ENCODE data around the gene SLC7A11. TPM values are rescaled to one million over a fixed set of nuclear protein-coding genes. Genes with fewer than 3 reads are reported as not detected.

SLC7A11 gene
- total RNA-seq, 3 donors from 2014 or later (not counting 1 experiment from before 2014, with no cell fraction given): 0.07 to 1.4 TPM; not detected in 1

DNA sequence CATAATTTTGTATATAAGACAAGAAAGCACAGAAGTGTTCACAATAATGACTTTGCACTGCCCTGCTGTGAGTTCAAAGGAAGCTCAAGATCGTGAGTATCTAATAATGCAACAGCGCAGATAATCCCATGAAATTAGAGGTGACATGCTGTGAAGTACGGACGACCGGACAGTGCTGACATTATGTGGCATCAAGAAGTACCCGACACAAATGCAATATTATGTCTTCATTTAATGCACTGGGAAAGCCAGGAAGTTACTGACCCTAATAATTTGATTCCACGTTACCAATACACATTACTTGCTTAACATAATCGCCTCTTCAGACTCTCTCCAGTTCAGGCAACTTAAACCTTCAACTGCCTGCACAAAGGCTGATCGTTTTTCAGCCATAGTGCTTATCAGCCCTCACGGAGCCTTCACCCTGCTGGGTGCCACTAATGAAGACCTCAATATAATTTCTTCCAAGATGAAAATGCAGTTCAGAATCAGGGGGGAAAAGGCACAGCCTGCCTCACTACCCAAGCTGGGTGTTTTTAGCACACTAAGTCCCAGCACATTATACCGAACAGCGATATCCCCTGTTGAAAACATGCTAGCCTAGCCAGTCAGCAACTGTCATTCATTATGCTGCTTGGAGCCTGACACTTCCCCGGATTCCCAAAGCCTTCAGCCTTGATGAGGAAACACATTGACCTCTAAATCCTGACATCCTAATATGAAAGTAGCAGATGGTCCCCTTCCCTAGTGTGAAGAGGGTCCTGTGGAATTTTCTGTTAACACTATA, 56.1 kb downstream of the SLC7A11 start:
- DNase-seq (no peak), ATAC-seq (no peak)
- Mint-ChIP-seq H3K9me3 (peaks cover 0 to 3% of the 10 kb centered on the region in 2 donors), H3K36me3 (no peaks in the 10 kb centered on the region), H3K4me3 (no peak overlapping the region), H3K4me1 (no peaks in the 10 kb centered on the region), H3K27ac (no peak overlapping the region), H3K27me3 (ENCODE audit: low read depth in 2 of 2) (no peaks in the 10 kb centered on the region)
- H3K36me3 ChIP-seq (ENCODE audit: control insufficient read depth, insufficient read depth, low read length): no peaks in the 10 kb centered on the region
- H3K4me1 ChIP-seq (ENCODE audit: control insufficient read depth, insufficient read depth, low read length): no peaks in the 10 kb centered on the region
- intact Hi-C loops (cut with micrococcal nuclease): loop anchor here (2.0 kb wide), 1 partner anchor 33 kb away; no protein-coding TSS in a partner anchor
- H3K9me3 ChIP-seq (ENCODE audit: control insufficient read depth, insufficient read depth, low read length): peaks cover 4% of the 10 kb centered on the region
- TF ChIP-seq, protein P1, sequence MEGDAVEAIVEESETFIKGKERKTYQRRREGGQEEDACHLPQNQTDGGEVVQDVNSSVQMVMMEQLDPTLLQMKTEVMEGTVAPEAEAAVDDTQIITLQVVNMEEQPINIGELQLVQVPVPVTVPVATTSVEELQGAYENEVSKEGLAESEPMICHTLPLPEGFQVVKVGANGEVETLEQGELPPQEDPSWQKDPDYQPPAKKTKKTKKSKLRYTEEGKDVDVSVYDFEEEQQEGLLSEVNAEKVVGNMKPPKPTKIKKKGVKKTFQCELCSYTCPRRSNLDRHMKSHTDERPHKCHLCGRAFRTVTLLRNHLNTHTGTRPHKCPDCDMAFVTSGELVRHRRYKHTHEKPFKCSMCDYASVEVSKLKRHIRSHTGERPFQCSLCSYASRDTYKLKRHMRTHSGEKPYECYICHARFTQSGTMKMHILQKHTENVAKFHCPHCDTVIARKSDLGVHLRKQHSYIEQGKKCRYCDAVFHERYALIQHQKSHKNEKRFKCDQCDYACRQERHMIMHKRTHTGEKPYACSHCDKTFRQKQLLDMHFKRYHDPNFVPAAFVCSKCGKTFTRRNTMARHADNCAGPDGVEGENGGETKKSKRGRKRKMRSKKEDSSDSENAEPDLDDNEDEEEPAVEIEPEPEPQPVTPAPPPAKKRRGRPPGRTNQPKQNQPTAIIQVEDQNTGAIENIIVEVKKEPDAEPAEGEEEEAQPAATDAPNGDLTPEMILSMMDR (IDR thresholded peaks at IDR 0.05): no peak
- no peak overlapping the region for H3K27ac ChIP-seq (ENCODE audit: low read length)
- H3K4me3 ChIP-seq (ENCODE audit: low read length): no peak overlapping the region
- WGBS (ENCODE audit: insufficient coverage): 92% methylated on average over 13 of the region's 13 CpGs
- H3K27me3 ChIP-seq (ENCODE audit: control insufficient read depth, insufficient read depth, low read length): no peaks in the 10 kb centered on the region

DNA sequence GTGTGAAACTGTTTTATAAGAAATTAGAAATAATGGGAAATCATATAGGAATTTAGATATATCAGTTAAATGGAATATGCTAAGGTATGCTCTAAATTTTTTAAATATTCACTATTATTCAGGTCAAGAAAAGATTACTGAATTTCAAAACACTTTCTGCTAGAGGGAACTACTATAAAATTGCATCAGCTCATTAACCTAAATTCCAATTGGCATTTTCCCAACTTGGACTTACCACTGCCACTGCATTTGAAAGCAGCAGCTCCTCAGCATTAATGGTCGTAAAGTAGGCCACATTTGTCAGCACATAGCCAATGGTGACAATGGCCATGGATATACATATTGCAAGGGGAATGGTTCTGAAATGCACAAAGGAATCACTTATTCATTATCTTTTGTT, 57.3 kb downstream of the SLC7A11 start:
- intact Hi-C loops (cut with micrococcal nuclease): loop anchor here (2.0 kb wide), 1 partner anchor 32 kb away; no protein-coding TSS in a partner anchor
- H3K4me3 ChIP-seq (ENCODE audit: low read length): no peak overlapping the region
- DNase-seq: no peak
- no peaks in the 10 kb centered on the region for H3K36me3 ChIP-seq (ENCODE audit: control insufficient read depth, insufficient read depth, low read length)
- Mint-ChIP-seq H3K4me3 (no peak overlapping the region), H3K27me3 (ENCODE audit: low read depth in 2 of 2) (no peaks in the 10 kb centered on the region), H3K9me3 (peaks cover 0 to 3% of the 10 kb centered on the region in 2 donors), H3K36me3 (no peaks in the 10 kb centered on the region), H3K4me1 (no peaks in the 10 kb centered on the region), H3K27ac (no peak overlapping the region)
- TF ChIP-seq, protein P1 (IDR thresholded peaks at IDR 0.05): no peak
- H3K27me3 ChIP-seq (ENCODE audit: control insufficient read depth, insufficient read depth, low read length): no peaks in the 10 kb centered on the region
- ATAC-seq: no peak
- WGBS (ENCODE audit: insufficient coverage): no CpG with 5 or more reads among the region's 1 CpG
- H3K9me3 ChIP-seq (ENCODE audit: control insufficient read depth, insufficient read depth, low read length): peaks cover 4% of the 10 kb centered on the region
- H3K4me1 ChIP-seq (ENCODE audit: control insufficient read depth, insufficient read depth, low read length): no peaks in the 10 kb centered on the region
- H3K27ac ChIP-seq (ENCODE audit: low read length): no peak overlapping the region

DNA sequence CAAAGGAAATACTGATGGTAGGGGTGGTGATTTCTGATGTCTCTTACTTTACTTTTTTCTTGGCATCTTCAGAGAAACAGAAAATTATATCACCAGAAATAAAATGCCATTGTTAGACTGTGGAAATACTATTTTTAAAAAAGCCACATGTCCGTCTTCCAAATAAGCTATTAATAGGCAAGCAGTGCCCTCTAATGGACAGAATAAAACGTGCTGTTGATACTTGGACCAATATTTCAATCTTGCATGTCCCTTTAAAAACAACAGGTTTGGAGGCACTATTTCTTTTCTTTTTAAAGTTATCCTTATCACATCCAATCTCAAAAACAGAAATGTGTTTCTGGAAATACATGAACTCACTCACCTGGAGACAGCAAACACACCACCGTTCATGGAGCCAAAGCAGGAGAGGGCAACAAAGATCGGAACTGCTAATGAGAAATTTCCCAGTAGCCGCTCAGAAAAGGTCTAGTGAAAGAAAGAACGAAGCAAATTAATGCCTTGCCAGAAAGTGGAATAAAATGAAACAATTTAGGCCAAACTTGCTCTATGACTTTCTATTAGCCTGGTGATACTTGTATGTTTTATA, 59.2 kb downstream of the SLC7A11 start:
- Mint-ChIP-seq H3K4me3 (no peak overlapping the region), H3K27ac (no peak overlapping the region), H3K36me3 (no peaks in the 10 kb centered on the region), H3K27me3 (ENCODE audit: low read depth in 2 of 2) (no peaks in the 10 kb centered on the region), H3K4me1 (no peaks in the 10 kb centered on the region), H3K9me3 (peaks cover 2 to 5% of the 10 kb centered on the region in 2 donors)
- Histone ChIP-seq H3K36me3 (ENCODE audit: control insufficient read depth, insufficient read depth, low read length) (no peaks in the 10 kb centered on the region), H3K4me1 (ENCODE audit: control insufficient read depth, insufficient read depth, low read length) (no peaks in the 10 kb centered on the region), H3K4me3 (ENCODE audit: low read length) (no peak overlapping the region), H3K27me3 (ENCODE audit: control insufficient read depth, insufficient read depth, low read length) (no peaks in the 10 kb centered on the region), H3K9me3 (ENCODE audit: control insufficient read depth, insufficient read depth, low read length) (no peaks in the 10 kb centered on the region), H3K27ac (ENCODE audit: low read length) (no peak overlapping the region)
- DNase-seq: peak in 1 of 2 donors; percentile 2
- intact Hi-C loops (cut with micrococcal nuclease): no loop called here
- TF ChIP-seq, protein P1 (IDR thresholded peaks at IDR 0.05): no peak
- 66% methylated on average over 6 of the region's 6 CpGs for WGBS (ENCODE audit: insufficient coverage)
- ATAC-seq: no peak

All from natural killer cell (primary cell).